Hepatocyte (in vitro differentiated cells): ENCODE results near the gene REPS2. TPM values are rescaled to one million over a fixed set of nuclear protein-coding genes. Genes with fewer than 3 reads are reported as not detected.

Experiments
- DNase-seq: peaks from one replicate; pipeline ENCODE4 v3.0.0-alpha.2; 2016; ENCODE audit warnings: low spot score
- H2AFZ ChIP-seq: fragments of 200-600 bp; sonication (generic); 2 replicates; pipeline ENCODE4 v1.6.0; 2016; ENCODE audit warnings: antibody characterized with exemption, mild to moderate bottlenecking
- H3K27ac ChIP-seq: fragments of 200-600 bp; sonication (generic); 2 replicates; pipeline ENCODE4 v1.5.1; 2016; ENCODE audit warnings: mild to moderate bottlenecking
- H3K27me3 ChIP-seq: fragments of 200-600 bp; sonication (generic); 2 replicates; pipeline ENCODE4 v1.6.1; 2016
- H3K36me3 ChIP-seq: fragments of 200-600 bp; sonication (generic); replicated peaks from 2 replicates; pipeline ENCODE4 v1.5.1; 2016; ENCODE audit warnings: low read depth; ENCODE audit not compliant: insufficient read depth
- H3K4me1 ChIP-seq: fragments of 200-600 bp; sonication (generic); 2 replicates; pipeline ENCODE4 v1.5.1; 2016; ENCODE audit warnings: mild to moderate bottlenecking, moderate library complexity; ENCODE audit not compliant: insufficient read depth
- H3K4me2 ChIP-seq: fragments of 200-600 bp; sonication (generic); 2 replicates; pipeline ENCODE4 v1.6.0; 2016
- H3K4me3 ChIP-seq: fragments of 200-600 bp; sonication (generic); 2 replicates; pipeline ENCODE4 v1.5.1; 2016; ENCODE audit warnings: mild to moderate bottlenecking
- H3K79me2 ChIP-seq: fragments of 200-600 bp; sonication (generic); 2 replicates; pipeline ENCODE4 v1.6.0; 2017; ENCODE audit warnings: mild to moderate bottlenecking
- H3K9me2 ChIP-seq: fragments of 200-600 bp; sonication (generic); replicated peaks from 2 replicates; pipeline ENCODE4 v1.6.0; 2017; ENCODE audit warnings: mild to moderate bottlenecking; ENCODE audit not compliant: insufficient read depth
- H3K9me3 ChIP-seq: fragments of 200-600 bp; sonication (generic); 2 replicates; pipeline ENCODE4 v1.5.1; 2016; ENCODE audit warnings: low read depth, mild to moderate bottlenecking
- H4K20me1 ChIP-seq: fragments of 200-600 bp; sonication (generic); 2 replicates; pipeline ENCODE4 v1.6.0; 2016; ENCODE audit warnings: mild to moderate bottlenecking; ENCODE audit not compliant: insufficient read depth, poor library complexity, severe bottlenecking
- EZH2 ChIP-seq: fragments of 200-600 bp; sonication (generic); IDR thresholded peaks from 2 replicates; pipeline ENCODE4 v1.6.1; 2016; ENCODE audit warnings: antibody characterized with exemption, mild to moderate bottlenecking, borderline replicate concordance
- EZH2phosphoT487 ChIP-seq: fragments of 200-600 bp; sonication (generic); IDR thresholded peaks from one replicate; pipeline ENCODE4 v1.6.1; 2018; ENCODE audit warnings: antibody characterized with exemption, mild to moderate bottlenecking, low read depth, moderate library complexity; ENCODE audit not compliant: unreplicated experiment, severe bottlenecking
- WGBS: methylation state at CpG from one replicate; pipeline ENCODE4 v1.1.6; 2016; ENCODE audit warnings: low lambda C conversion rate; ENCODE audit errors: missing lambda C conversion rate; 5-methylcytosine and 5-hydroxymethylcytosine counted together
- polyA plus RNA-seq: library from polyadenylated mRNA; unstranded; fragments of >200 nt; fragmentation: Nextera tagmentation; extraction: Ambion mirVana; gene quantifications from 2 replicates; pipeline ENCODE4 v1.2.1, GENCODE V29; 2016
- total RNA-seq: library from RNA; depleted of rRNA; stranded (reverse); fragments of >200 nt; gene quantifications from 2 replicates; pipeline ENCODE4 v1.2.3, GENCODE V29; 2014
- TF ChIP-seq, protein P1 (sequence below): fragments of 200-600 bp; sonication (generic); IDR thresholded peaks from 2 replicates; pipeline ENCODE4 v1.5.1; 2016; ENCODE audit warnings: antibody characterized with exemption, mild to moderate bottlenecking; ENCODE audit not compliant: poor library complexity

Gene REPS2
- total and polyA plus RNA-seq, 2 experiments from 2014 or later = 3.4 to 5.0 TPM

- H3K4me1 ChIP-seq = no peaks in the 10 kb centered on the region
- H3K27me3 ChIP-seq = no peaks in the 10 kb centered on the region
- no peak overlapping the region for H3K4me3 ChIP-seq
- H3K27ac ChIP-seq = no peak overlapping the region
- H3K79me2 ChIP-seq = no peaks in the 10 kb centered on the region
- no peaks in the 10 kb centered on the region for H3K9me2 ChIP-seq
- no peak overlapping the region for H2AFZ ChIP-seq
- H4K20me1 ChIP-seq = no peaks in the 10 kb centered on the region
- TF ChIP-seq EZH2phosphoT487 (no peak), EZH2 (no peak)
- TF ChIP-seq, protein P1, sequence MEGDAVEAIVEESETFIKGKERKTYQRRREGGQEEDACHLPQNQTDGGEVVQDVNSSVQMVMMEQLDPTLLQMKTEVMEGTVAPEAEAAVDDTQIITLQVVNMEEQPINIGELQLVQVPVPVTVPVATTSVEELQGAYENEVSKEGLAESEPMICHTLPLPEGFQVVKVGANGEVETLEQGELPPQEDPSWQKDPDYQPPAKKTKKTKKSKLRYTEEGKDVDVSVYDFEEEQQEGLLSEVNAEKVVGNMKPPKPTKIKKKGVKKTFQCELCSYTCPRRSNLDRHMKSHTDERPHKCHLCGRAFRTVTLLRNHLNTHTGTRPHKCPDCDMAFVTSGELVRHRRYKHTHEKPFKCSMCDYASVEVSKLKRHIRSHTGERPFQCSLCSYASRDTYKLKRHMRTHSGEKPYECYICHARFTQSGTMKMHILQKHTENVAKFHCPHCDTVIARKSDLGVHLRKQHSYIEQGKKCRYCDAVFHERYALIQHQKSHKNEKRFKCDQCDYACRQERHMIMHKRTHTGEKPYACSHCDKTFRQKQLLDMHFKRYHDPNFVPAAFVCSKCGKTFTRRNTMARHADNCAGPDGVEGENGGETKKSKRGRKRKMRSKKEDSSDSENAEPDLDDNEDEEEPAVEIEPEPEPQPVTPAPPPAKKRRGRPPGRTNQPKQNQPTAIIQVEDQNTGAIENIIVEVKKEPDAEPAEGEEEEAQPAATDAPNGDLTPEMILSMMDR = no peak
- H3K9me3 ChIP-seq = peaks cover 5% of the 10 kb centered on the region
- H3K4me2 ChIP-seq = no peak overlapping the region
- no peak for DNase-seq
- no peaks in the 10 kb centered on the region for H3K36me3 ChIP-seq
Measured at GRCh38 chrX:16981980-16982379, 35.5 kb downstream of the REPS2 start.

- no peak overlapping the region for H3K27ac ChIP-seq
- no peaks in the 10 kb centered on the region for H3K4me1 ChIP-seq
- no peaks in the 10 kb centered on the region for H3K79me2 ChIP-seq
- H3K36me3 ChIP-seq = no peaks in the 10 kb centered on the region
- H3K4me3 ChIP-seq = no peak overlapping the region
- peaks cover 5% of the 10 kb centered on the region for H3K9me3 ChIP-seq
- no peak for TF ChIP-seq EZH2phosphoT487
- H2AFZ ChIP-seq = no peak overlapping the region
- WGBS = 62% methylated on average over 1 of the region's 1 CpG
- DNase-seq = no peak
- no peaks in the 10 kb centered on the region for H3K27me3 ChIP-seq
- H3K9me2 ChIP-seq = no peaks in the 10 kb centered on the region
- no peak overlapping the region for H3K4me2 ChIP-seq
- H4K20me1 ChIP-seq = no peaks in the 10 kb centered on the region
Measured at GRCh38 chrX:16983051-16983450, 36.6 kb downstream of the REPS2 start.

DNA sequence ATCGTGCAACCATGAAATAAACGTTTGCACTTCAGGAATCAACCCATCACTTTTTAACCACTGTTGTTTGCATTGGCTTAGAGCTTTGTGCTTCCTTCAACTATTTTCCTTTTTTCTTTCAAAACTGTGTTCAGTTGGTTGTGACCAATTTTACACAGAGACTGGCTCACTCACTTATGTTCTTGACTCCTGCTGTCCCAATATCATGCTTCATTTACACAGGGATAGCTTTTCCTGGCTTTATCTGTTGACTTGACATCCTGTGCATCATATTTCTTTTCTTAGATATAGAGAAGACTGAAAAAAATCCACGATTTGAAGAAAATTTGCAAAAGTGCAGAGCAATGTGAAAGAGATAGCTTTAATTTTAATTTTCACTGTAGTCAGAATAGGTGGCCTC, 38.8 kb downstream of the REPS2 start:
- Histone ChIP-seq H3K27ac (no peak overlapping the region), H4K20me1 (no peaks in the 10 kb centered on the region), H3K27me3 (no peaks in the 10 kb centered on the region), H3K79me2 (no peaks in the 10 kb centered on the region), H3K9me3 (peaks cover 5% of the 10 kb centered on the region), H3K9me2 (no peaks in the 10 kb centered on the region), H2AFZ (no peak overlapping the region), H3K4me3 (no peak overlapping the region), H3K4me1 (no peaks in the 10 kb centered on the region), H3K36me3 (no peaks in the 10 kb centered on the region), H3K4me2 (no peak overlapping the region)
- WGBS = 43% methylated on average over 3 of the region's 3 CpGs
- no peak for DNase-seq
- no peak for TF ChIP-seq EZH2phosphoT487
- TF ChIP-seq, protein P1 = no peak
- TF ChIP-seq EZH2 = no peak

DNA sequence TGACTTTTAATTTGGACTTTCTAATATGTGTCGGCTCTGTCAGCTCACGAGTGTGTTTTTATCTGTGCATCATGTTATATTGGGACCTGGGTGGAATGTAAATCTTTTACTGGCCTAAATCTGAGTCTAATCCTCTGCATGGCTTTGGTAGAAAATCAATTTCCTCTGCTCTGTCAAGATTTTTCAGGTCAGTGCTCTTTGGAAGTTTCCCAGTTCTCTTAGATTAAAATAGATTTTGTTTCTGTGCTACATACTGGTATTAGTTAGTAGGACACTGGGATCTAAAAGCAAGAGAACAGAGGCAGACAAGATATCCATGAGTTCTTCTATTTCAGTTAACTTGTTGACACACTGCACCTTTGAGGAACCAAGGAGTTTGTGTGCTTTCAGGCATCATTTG, 39.7 kb downstream of the REPS2 start:
- Histone ChIP-seq H3K4me3 (no peak overlapping the region), H3K4me2 (no peak overlapping the region), H3K9me3 (peaks cover 5% of the 10 kb centered on the region), H3K27me3 (no peaks in the 10 kb centered on the region), H4K20me1 (no peaks in the 10 kb centered on the region), H2AFZ (no peak overlapping the region), H3K36me3 (no peaks in the 10 kb centered on the region), H3K79me2 (no peaks in the 10 kb centered on the region), H3K27ac (no peak overlapping the region), H3K9me2 (no peaks in the 10 kb centered on the region), H3K4me1 (no peaks in the 10 kb centered on the region)
- no peak for TF ChIP-seq EZH2phosphoT487
- TF ChIP-seq, protein P1 = no peak
- TF ChIP-seq EZH2 = no peak
- no peak for DNase-seq
- WGBS = 73% methylated on average over 2 of the region's 2 CpGs
